Peyer's patch (tissue), 4 donors: ENCODE results near the gene AOPEP.

Experiments
- POLR2A ChIP-seq, 2 donors: fragments of 450-650 bp; IDR thresholded peaks; one replicate each; pipeline ENCODE4 v1.5.1; 2017; ENCODE audit warnings: antibody characterized with exemption in 2 of 2, mild to moderate bottlenecking in 2 of 2, moderate library complexity in 2 of 2
- TF ChIP-seq, protein P1 (sequence below), 6 experiments: fragments of 450-650 bp in 4 of 6; fragments of 200-600 bp in 2 of 6; sonication (generic) in 1 of 6; IDR thresholded peaks; one replicate each; pipeline ENCODE4 v1.5.1; 2017 to 2019; ENCODE audit warnings: antibody characterized with exemption in 6 of 6, mild to moderate bottlenecking in 3 of 6, moderate library complexity in 1 of 6

DNA sequence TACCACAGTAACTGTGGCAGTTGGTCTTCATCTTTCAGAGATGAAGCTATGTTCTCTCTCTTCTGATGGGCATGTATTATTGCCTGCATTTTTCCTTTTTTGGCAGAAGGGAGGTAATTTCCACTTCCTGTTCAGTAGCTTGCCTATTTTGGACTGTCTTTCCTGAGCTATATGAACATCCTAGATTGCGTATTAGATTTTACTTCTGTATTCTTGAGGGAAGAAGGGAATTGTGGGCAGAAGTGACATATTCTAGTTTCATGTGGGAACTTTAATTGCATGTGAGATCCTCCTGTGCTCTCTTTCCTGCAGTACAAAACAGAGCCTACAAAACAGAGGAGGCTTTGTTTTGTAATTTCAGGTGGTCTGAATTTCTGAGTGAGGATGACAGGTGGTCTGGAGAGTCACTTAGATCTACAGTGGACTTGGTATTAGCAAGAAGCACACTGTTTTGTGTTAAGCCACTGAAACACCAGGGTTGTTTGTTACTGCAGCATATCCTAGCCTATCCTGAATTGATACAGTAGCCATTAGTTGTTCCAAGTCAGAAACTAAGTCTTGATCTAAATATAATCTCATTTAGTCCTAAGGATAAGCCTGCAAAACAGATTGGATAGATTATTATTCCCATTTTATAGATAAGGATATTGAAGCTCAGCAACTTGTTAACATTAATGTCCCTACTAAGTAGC, 68.1 kb downstream of the AOPEP start:
- TF ChIP-seq, protein P1, sequence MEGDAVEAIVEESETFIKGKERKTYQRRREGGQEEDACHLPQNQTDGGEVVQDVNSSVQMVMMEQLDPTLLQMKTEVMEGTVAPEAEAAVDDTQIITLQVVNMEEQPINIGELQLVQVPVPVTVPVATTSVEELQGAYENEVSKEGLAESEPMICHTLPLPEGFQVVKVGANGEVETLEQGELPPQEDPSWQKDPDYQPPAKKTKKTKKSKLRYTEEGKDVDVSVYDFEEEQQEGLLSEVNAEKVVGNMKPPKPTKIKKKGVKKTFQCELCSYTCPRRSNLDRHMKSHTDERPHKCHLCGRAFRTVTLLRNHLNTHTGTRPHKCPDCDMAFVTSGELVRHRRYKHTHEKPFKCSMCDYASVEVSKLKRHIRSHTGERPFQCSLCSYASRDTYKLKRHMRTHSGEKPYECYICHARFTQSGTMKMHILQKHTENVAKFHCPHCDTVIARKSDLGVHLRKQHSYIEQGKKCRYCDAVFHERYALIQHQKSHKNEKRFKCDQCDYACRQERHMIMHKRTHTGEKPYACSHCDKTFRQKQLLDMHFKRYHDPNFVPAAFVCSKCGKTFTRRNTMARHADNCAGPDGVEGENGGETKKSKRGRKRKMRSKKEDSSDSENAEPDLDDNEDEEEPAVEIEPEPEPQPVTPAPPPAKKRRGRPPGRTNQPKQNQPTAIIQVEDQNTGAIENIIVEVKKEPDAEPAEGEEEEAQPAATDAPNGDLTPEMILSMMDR (IDR thresholded peaks at IDR 0.05), result no peak
- no peak for TF ChIP-seq POLR2A (IDR thresholded peaks at IDR 0.05)
